Stimulated activated CD8-positive, alpha-beta memory T cell treated with anti-CD3 and anti-CD28 coated beads, Interleukin-12 subunit alpha, Interleukin-12 subunit beta, amount 100 ng/mL, for 4 hours (primary cell): ENCODE results near the gene SURF1.
"Not testable (repeated sequence)": the region's sequence is repeated elsewhere in the genome, so short reads cannot be mapped to it uniquely, and the experiment has no call there.

Source experiments
- DNase-seq: peaks from one replicate; pipeline ENCODE4 v3.0.0-alpha.2; 2020; ENCODE audit warnings: low read depth

The SURF1 gene

GRCh38 chr9:133321411-133321935 is 34.8 kb downstream of the SURF1 start:
- no peak for DNase-seq

DNA sequence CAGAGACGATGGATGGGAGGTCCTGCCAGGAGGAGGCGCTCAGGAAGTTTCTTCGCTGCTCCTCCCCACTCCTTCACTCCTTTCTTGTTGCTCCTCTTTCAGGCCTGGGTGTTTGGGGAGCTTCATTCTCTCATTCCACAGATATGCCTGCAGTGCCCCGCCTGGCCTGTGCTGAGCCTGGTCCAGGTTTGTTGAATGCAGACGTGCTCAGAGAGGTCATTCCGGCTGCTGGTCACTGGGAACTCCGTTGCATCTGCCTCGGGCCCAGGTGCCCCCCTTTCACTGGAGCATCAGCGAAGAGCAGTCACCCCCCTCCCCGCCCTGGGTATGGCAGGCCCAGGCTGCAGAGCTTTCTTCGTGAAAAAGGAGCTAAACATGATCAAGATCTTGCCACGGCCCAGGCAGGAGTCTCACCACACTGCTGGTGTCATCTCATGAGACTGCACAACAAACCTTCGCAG is 35.8 kb downstream of the SURF1 start:
- DNase-seq = no peak

DNA sequence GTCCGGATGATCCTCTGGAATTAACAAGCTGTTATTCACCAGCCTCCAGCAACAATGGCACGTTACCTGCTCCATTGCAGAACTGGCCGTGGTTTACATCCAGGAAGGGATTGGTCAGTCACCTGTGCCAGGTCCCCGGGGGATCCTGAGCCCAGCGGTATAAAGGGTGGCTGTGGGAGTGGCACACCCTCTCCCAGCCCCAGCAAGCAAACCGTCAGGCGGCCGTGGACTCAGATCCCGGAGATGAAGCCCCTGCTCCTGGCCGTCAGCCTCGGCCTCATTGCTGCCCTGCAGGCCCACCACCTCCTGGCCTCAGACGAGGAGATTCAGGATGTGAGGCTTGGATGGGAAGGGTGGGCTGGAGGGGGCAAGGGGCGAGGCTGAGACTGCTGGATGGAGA is 38.7 kb downstream of the SURF1 start:
- not testable (repeated sequence) for DNase-seq

- no peak for DNase-seq
Observed at GRCh38 chr9:133315997-133316396, 40.3 kb downstream of the SURF1 start.

DNA sequence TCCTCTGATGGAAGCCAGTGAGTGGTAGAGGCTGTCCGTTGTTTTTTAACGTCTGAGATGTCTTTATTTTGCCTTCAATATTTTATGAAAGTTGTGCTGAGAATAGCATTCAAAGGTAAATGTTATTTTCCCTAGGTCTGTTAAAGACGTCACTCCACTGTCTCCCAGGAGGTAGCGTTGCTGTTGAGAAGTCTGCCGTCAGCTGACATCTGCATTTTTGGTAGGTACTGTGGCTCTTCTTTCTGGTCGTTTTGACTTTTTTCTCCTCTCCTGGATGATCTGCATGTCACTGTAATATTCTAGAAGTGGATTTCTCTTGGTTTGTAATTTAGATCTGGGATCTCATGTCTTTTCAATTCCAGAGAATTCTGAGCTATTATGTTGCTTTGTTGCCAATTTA is 46.7 kb downstream of the SURF1 start:
- no peak for DNase-seq

DNA sequence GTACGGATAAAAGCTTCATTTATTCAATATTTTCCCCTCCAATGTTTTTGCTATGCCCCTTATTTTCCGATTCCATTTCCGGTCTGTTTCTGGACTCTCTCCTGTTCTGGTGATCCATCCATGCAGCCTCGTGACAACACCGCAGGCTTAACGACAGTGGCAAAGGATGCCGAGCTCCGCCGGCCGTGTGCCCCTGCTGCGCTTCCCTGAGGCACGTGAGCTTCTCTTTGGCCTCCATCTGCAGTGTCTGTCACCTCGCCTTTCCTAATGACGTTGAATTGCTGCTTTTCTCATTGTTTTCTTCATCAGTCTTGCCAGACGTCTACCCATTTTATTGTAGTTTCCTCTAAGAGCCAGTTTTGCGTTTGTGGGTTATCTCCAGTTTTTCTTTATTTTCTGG is 49.0 kb downstream of the SURF1 start:
- no peak for DNase-seq

- DNase-seq = no peak
Observed at GRCh38 chr9:133306242-133307204, 49.8 kb downstream of the SURF1 start.

DNA sequence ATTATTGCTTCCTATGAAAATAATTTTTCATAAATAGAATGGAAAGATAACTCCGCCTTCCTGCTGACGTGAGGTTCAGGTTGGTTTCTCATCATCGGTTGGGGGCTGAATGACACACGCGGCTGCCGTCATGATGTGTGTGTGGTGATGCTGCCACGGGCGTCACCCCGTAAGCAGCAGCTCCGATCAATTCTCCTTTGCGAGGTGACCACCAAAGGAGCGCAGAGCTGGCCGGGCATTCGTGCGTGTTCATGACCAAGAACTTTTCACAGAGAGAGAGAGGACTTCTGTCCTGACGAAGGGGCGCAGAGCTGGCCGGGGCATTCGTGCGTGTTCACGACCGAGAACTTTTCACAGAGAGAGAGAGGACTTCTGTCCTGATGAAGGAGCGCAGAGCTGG is 50.6 kb downstream of the SURF1 start:
- no peak for DNase-seq

DNA sequence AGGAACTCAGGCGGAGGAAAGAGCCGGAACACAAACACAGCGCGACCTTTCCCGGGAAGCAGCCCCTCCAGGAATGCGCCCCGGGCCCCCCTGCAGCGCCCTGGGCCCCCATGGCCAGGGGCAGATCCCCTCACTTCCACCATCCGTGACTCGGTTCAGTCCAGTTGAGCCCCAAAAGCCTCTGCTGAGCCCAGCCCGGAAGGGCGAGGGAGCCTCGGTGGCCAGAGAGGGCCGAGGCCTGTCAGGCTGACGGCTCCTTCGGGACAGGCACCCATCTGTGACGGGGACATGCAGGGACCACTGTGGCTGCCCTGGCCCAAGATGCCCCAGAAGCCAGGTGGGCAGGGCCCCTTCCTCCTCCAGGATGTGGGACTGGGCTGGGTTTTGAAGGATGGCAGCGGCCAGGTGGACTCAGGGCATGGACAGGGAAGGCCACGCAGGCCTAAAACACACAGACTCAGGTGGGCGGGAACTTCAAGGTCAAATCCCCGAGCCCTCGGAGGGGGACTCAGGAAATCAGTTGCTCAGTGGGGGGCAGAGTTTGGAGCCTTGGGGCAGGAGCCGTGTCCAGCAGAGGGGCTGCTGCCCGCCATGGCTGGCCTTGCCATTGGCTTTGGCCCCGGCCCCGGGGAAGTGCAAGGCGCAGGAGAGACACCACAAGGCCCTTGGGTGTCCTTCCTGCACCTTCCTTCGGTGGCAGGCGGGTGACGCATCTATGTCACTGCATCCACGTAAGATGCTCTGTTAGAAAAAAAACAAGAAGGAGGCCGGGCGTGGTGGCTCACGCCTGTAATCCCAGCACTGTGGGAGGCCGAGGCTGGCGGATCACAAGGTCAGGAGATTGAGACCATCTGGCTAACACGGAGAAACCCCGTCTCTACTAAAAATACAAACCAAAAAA is 51.6 kb downstream of the SURF1 start:
- no peak for DNase-seq

- no peak for DNase-seq
Observed at GRCh38 chr9:133304158-133304470, 52.2 kb downstream of the SURF1 start.

DNA sequence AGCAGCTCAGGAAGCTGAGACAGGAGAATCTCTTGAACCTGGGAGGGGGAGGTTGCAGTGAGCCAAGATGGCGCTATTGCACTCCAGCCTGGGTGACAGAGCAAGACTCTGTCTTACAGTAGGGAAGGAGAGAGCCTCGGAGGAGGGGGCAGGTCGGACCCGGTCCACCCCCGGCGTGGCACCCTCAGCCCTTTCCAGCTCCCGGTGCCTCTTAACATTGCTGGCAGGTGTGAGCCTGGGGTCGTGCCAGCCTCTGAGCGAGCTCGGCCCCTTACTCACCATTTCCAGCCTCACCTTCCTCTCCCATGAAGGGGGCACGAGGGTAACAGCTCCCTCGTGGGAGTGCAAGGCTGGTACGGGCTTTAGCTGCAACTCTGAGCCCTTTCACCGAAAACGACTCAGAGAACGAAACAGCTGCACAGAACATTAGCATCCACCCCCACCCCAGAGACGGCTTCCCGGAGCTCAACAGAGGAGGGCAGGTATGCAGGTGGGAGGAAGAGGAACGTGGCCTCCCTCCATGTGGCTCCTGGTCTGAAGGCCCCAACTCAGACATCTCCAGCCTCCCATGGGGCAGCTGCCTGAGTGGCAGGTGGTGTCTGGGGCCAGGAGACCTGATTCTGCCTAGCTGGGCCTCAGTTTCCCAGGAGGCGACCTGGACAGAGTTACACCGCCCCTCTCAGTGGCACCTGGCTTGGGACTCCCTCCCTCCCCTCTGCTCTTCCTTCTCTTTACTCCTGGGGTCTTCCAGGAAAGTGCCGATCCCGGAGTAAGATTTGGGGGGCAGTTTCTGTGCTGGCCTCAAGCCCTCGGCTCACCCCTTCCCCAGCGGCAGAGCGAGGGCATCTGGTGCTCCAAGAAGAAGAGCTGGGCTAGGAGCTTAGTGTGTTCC is 52.8 kb downstream of the SURF1 start:
- DNase-seq = no peak
